ENCODE measurements around the gene IL18R1.

IL18R1 gene

DNA sequence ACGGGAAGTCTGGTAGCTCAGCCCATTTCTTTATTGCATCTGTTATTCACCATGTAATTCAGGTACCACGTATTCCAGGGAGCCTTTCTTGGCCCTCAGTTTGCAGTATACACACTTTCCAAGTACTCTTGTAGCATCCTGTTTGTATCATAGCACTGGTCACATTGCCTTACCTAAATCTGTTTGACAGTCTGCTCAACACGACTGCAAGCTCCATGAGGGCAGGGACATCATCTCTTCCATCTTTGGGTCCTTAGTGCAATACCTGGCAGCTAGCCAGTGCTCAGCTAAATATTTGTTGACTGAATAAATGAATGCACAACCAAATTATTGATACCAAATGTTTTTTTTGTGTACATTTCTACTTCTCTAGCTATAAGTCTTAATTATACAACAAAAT is 11.2 kb upstream of the IL18R1 start:
- WGBS, 2 donors (ENCODE audit: extremely low coverage in 2 of 2, insufficient read length in 2 of 2, insufficient replicate concordance in 1 of 2), result no CpG with 5 or more reads among the region's 3 CpGs
- Histone ChIP-seq H4K91ac (ENCODE audit: low read depth, low read length, poor library complexity) (no peak overlapping the region), H3K9ac (ENCODE audit: low read depth, low read length, poor library complexity) (no peak overlapping the region), H2BK120ac (ENCODE audit: low read depth, low read length) (no peak overlapping the region), H3K4me1 (ENCODE audit: control insufficient read depth in 2 of 2, insufficient read depth in 1 of 2, low read depth in 1 of 2, low read length in 2 of 2) (no peaks in the 10 kb centered on the region), H3K4ac (ENCODE audit: low read length) (no peak overlapping the region), H3K9me3 (replicated peaks in 1 of 2; ENCODE audit: control insufficient read depth in 2 of 2, insufficient read depth in 1 of 2, low read depth in 1 of 2, low read length in 2 of 2) (no peaks in the 10 kb centered on the region), H2AFZ (ENCODE audit: low read length) (no peak overlapping the region), H3K27ac (replicated peaks; ENCODE audit: low read length) (no peak overlapping the region), H3K36me3 (replicated peaks in 1 of 2; ENCODE audit: control insufficient read depth in 2 of 2, insufficient read depth in 2 of 2, low read length in 2 of 2) (no peaks in the 10 kb centered on the region), H2BK12ac (ENCODE audit: low read length) (no peak overlapping the region), H3K79me1 (ENCODE audit: low read depth, low read length) (no peaks in the 10 kb centered on the region), H3K14ac (ENCODE audit: low read length) (no peak overlapping the region), H3K4me2 (ENCODE audit: insufficient read depth, low read length, poor library complexity, severe bottlenecking) (no peak overlapping the region), H4K8ac (ENCODE audit: low read depth, low read length) (no peak overlapping the region), H3K18ac (ENCODE audit: low read length) (no peak overlapping the region), H2BK5ac (ENCODE audit: low read length) (no peak overlapping the region), H3K4me3 (ENCODE audit: low read length in 2 of 2) (no peak overlapping the region), H3K27me3 (ENCODE audit: control insufficient read depth in 3 of 3, insufficient read depth in 3 of 3, low read depth in 1 of 3, low read length in 3 of 3) (no peaks in the 10 kb centered on the region), H3K23ac (ENCODE audit: low read depth, low read length, poor library complexity) (no peak overlapping the region), H2BK15ac (ENCODE audit: low read length) (no peak overlapping the region), H2AK5ac (ENCODE audit: low read depth, low read length) (no peak overlapping the region)
- no peak for DNase-seq (ENCODE audit: low spot score)

- no peak overlapping the region for H2BK15ac ChIP-seq (ENCODE audit: low read length)
- no peaks in the 10 kb centered on the region for H3K36me3 ChIP-seq (replicated peaks in 1 of 2; ENCODE audit: control insufficient read depth in 2 of 2, insufficient read depth in 2 of 2, low read length in 2 of 2)
- H3K4me3 ChIP-seq (ENCODE audit: low read length in 2 of 2), result no peak overlapping the region
- no peak overlapping the region for H3K23ac ChIP-seq (ENCODE audit: low read depth, low read length, poor library complexity)
- no CpG with 5 or more reads among the region's 4 CpGs for WGBS, 2 donors (ENCODE audit: extremely low coverage in 2 of 2, insufficient read length in 2 of 2, insufficient replicate concordance in 1 of 2)
- no peak overlapping the region for H4K91ac ChIP-seq (ENCODE audit: low read depth, low read length, poor library complexity)
- H2BK120ac ChIP-seq (ENCODE audit: low read depth, low read length), result no peak overlapping the region
- H3K4me1 ChIP-seq (ENCODE audit: control insufficient read depth in 2 of 2, insufficient read depth in 1 of 2, low read depth in 1 of 2, low read length in 2 of 2), result no peaks in the 10 kb centered on the region
- peak overlapping the region; percentile 78 for H3K14ac ChIP-seq (ENCODE audit: low read length)
- no peak overlapping the region for H3K4ac ChIP-seq (ENCODE audit: low read length)
- no peaks in the 10 kb centered on the region for H3K9me3 ChIP-seq (replicated peaks in 1 of 2; ENCODE audit: control insufficient read depth in 2 of 2, insufficient read depth in 1 of 2, low read depth in 1 of 2, low read length in 2 of 2)
- H2AFZ ChIP-seq (ENCODE audit: low read length), result no peak overlapping the region
- no peak overlapping the region for H2AK5ac ChIP-seq (ENCODE audit: low read depth, low read length)
- H3K27me3 ChIP-seq (ENCODE audit: control insufficient read depth in 3 of 3, insufficient read depth in 3 of 3, low read depth in 1 of 3, low read length in 3 of 3), result no peaks in the 10 kb centered on the region
- H3K27ac ChIP-seq (replicated peaks; ENCODE audit: low read length), result no peak overlapping the region
- no peaks in the 10 kb centered on the region for H3K79me1 ChIP-seq (ENCODE audit: low read depth, low read length)
- H4K8ac ChIP-seq (ENCODE audit: low read depth, low read length), result no peak overlapping the region
- no peak overlapping the region for H3K4me2 ChIP-seq (ENCODE audit: insufficient read depth, low read length, poor library complexity, severe bottlenecking)
- no peak overlapping the region for H2BK12ac ChIP-seq (ENCODE audit: low read length)
- H2BK5ac ChIP-seq (ENCODE audit: low read length), result no peak overlapping the region
- no peak overlapping the region for H3K9ac ChIP-seq (ENCODE audit: low read depth, low read length, poor library complexity)
- DNase-seq (ENCODE audit: low spot score), result no peak
- H3K18ac ChIP-seq (ENCODE audit: low read length), result peak overlapping the region; percentile 30
Measured at GRCh38 chr2:102345329-102345920, 10.2 kb upstream of the IL18R1 start.

DNA sequence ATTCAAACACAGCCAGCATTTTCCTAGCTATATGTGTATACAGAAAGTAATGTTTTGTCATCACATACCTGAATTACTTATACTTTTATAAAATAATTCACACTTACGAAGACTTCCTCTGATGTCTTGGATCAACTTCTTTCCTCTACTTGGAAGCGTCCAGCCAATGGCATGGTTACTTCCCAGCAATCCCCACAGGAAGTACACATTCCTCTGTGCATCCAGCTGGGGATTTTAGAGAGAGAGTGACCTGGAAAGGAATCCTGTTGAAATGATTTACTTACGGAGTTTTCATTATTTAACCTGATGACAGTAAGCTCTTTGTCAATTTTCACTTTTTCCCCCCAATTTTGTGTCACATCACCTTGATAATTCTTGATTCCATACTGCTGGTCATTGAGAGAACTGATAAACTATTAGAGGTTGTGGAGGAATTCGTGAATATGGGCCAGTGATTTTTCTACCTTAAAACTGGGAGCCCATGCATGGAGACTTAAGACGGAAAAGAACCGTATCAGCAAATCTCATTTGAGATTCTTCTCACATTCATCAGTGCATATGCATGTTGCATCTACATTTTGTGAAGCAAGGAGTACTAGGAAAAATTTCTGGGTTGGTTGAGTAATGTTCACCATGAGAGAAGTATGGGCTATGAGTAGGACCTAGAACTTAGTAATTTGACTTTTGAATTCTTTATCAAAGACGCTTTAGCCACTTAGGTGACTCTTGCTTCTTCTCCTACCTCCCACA is 9.0 kb upstream of the IL18R1 start:
- no peak overlapping the region for H3K9ac ChIP-seq (ENCODE audit: low read depth, low read length, poor library complexity)
- no peak overlapping the region for H3K4me2 ChIP-seq (ENCODE audit: insufficient read depth, low read length, poor library complexity, severe bottlenecking)
- no peak overlapping the region for H3K4me3 ChIP-seq (ENCODE audit: low read length in 2 of 2)
- no peaks in the 10 kb centered on the region for H3K79me1 ChIP-seq (ENCODE audit: low read depth, low read length)
- H3K4me1 ChIP-seq (ENCODE audit: control insufficient read depth in 2 of 2, insufficient read depth in 1 of 2, low read depth in 1 of 2, low read length in 2 of 2), result no peaks in the 10 kb centered on the region
- no peak overlapping the region for H3K23ac ChIP-seq (ENCODE audit: low read depth, low read length, poor library complexity)
- H3K27ac ChIP-seq (replicated peaks; ENCODE audit: low read length), result no peak overlapping the region
- no peak overlapping the region for H3K4ac ChIP-seq (ENCODE audit: low read length)
- no CpG with 5 or more reads among the region's 7 CpGs for WGBS, 2 donors (ENCODE audit: extremely low coverage in 2 of 2, insufficient read length in 2 of 2, insufficient replicate concordance in 1 of 2)
- no peak overlapping the region for H2AK5ac ChIP-seq (ENCODE audit: low read depth, low read length)
- no peak overlapping the region for H2BK120ac ChIP-seq (ENCODE audit: low read depth, low read length)
- H3K14ac ChIP-seq (ENCODE audit: low read length), result no peak overlapping the region
- no peak overlapping the region for H3K18ac ChIP-seq (ENCODE audit: low read length)
- H4K91ac ChIP-seq (ENCODE audit: low read depth, low read length, poor library complexity), result no peak overlapping the region
- H3K36me3 ChIP-seq (replicated peaks in 1 of 2; ENCODE audit: control insufficient read depth in 2 of 2, insufficient read depth in 2 of 2, low read length in 2 of 2), result no peaks in the 10 kb centered on the region
- no peak overlapping the region for H4K8ac ChIP-seq (ENCODE audit: low read depth, low read length)
- H3K9me3 ChIP-seq (replicated peaks in 1 of 2; ENCODE audit: control insufficient read depth in 2 of 2, insufficient read depth in 1 of 2, low read depth in 1 of 2, low read length in 2 of 2), result no peaks in the 10 kb centered on the region
- H3K27me3 ChIP-seq (ENCODE audit: control insufficient read depth in 3 of 3, insufficient read depth in 3 of 3, low read depth in 1 of 3, low read length in 3 of 3), result no peaks in the 10 kb centered on the region
- H2BK5ac ChIP-seq (ENCODE audit: low read length), result no peak overlapping the region
- no peak overlapping the region for H2BK15ac ChIP-seq (ENCODE audit: low read length)
- H2AFZ ChIP-seq (ENCODE audit: low read length), result no peak overlapping the region
- no peak overlapping the region for H2BK12ac ChIP-seq (ENCODE audit: low read length)
- no peak for DNase-seq (ENCODE audit: low spot score)

GRCh38 chr2:102350137-102350793 is 5.3 kb upstream of the IL18R1 start:
- no peaks in the 10 kb centered on the region for H3K36me3 ChIP-seq (replicated peaks in 1 of 2; ENCODE audit: control insufficient read depth in 2 of 2, insufficient read depth in 2 of 2, low read length in 2 of 2)
- H3K14ac ChIP-seq (ENCODE audit: low read length), result no peak overlapping the region
- no peak overlapping the region for H2AK5ac ChIP-seq (ENCODE audit: low read depth, low read length)
- H3K23ac ChIP-seq (ENCODE audit: low read depth, low read length, poor library complexity), result no peak overlapping the region
- H3K9me3 ChIP-seq (replicated peaks in 1 of 2; ENCODE audit: control insufficient read depth in 2 of 2, insufficient read depth in 1 of 2, low read depth in 1 of 2, low read length in 2 of 2), result no peaks in the 10 kb centered on the region
- H3K4me3 ChIP-seq (ENCODE audit: low read length in 2 of 2), result no peak overlapping the region
- no peaks in the 10 kb centered on the region for H3K79me1 ChIP-seq (ENCODE audit: low read depth, low read length)
- no peak overlapping the region for H2BK12ac ChIP-seq (ENCODE audit: low read length)
- H2BK5ac ChIP-seq (ENCODE audit: low read length), result no peak overlapping the region
- no peak overlapping the region for H4K8ac ChIP-seq (ENCODE audit: low read depth, low read length)
- no peaks in the 10 kb centered on the region for H3K4me1 ChIP-seq (ENCODE audit: control insufficient read depth in 2 of 2, insufficient read depth in 1 of 2, low read depth in 1 of 2, low read length in 2 of 2)
- WGBS, 2 donors (ENCODE audit: extremely low coverage in 2 of 2, insufficient read length in 2 of 2, insufficient replicate concordance in 1 of 2), result no CpG with 5 or more reads among the region's 1 CpG
- no peak overlapping the region for H3K27ac ChIP-seq (replicated peaks; ENCODE audit: low read length)
- H3K9ac ChIP-seq (ENCODE audit: low read depth, low read length, poor library complexity), result no peak overlapping the region
- H3K18ac ChIP-seq (ENCODE audit: low read length), result no peak overlapping the region
- no peak overlapping the region for H4K91ac ChIP-seq (ENCODE audit: low read depth, low read length, poor library complexity)
- no peak overlapping the region for H2BK15ac ChIP-seq (ENCODE audit: low read length)
- no peak overlapping the region for H2AFZ ChIP-seq (ENCODE audit: low read length)
- DNase-seq (ENCODE audit: low spot score), result no peak
- H3K4ac ChIP-seq (ENCODE audit: low read length), result no peak overlapping the region
- no peak overlapping the region for H2BK120ac ChIP-seq (ENCODE audit: low read depth, low read length)
- H3K27me3 ChIP-seq (ENCODE audit: control insufficient read depth in 3 of 3, insufficient read depth in 3 of 3, low read depth in 1 of 3, low read length in 3 of 3), result peaks cover 0 to 5% (median 0%) of the 10 kb centered on the region in 3 experiments
- no peak overlapping the region for H3K4me2 ChIP-seq (ENCODE audit: insufficient read depth, low read length, poor library complexity, severe bottlenecking)
